HG03159 (cell line): ENCODE results near the gene MAP1LC3B.
"Not testable (repeated sequence)": the region's sequence is repeated elsewhere in the genome, so short reads cannot be mapped to it uniquely, and the experiment has no call there.

Experiments
- ATAC-seq: cut with Tn5 transposase; IDR thresholded peaks from one replicate; pipeline ENCODE4 v1.9.1; 2021; ENCODE audit warnings: mild to moderate bottlenecking, moderate library complexity; ENCODE audit not compliant: unreplicated experiment

MAP1LC3B gene

DNA sequence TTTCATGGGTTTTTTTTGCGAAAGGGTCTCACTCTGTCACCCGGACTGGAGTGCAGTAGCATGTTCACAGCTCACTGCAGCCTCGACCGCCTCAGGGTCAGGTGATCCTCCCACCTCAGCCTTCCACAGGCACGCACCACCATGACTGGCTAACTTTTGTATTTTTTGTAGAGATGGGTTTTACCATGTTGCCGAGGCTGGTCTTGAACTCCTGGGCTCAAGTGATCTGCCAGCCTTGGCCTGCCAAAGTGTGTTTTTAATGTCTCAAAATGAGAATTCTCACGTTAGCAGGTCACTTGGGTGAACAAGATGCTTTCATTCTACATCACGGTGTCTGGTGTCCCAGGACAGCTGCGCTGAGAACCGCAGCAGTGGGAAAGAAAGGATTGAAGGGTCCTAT, 11.7 kb upstream of the MAP1LC3B start:
- ATAC-seq, result no peak

GRCh38 chr16:87380881-87381280, 11.3 kb upstream of the MAP1LC3B start:
- ATAC-seq, result no peak

- no peak for ATAC-seq
Observed at GRCh38 chr16:87382023-87382785, 9.9 kb upstream of the MAP1LC3B start.

DNA sequence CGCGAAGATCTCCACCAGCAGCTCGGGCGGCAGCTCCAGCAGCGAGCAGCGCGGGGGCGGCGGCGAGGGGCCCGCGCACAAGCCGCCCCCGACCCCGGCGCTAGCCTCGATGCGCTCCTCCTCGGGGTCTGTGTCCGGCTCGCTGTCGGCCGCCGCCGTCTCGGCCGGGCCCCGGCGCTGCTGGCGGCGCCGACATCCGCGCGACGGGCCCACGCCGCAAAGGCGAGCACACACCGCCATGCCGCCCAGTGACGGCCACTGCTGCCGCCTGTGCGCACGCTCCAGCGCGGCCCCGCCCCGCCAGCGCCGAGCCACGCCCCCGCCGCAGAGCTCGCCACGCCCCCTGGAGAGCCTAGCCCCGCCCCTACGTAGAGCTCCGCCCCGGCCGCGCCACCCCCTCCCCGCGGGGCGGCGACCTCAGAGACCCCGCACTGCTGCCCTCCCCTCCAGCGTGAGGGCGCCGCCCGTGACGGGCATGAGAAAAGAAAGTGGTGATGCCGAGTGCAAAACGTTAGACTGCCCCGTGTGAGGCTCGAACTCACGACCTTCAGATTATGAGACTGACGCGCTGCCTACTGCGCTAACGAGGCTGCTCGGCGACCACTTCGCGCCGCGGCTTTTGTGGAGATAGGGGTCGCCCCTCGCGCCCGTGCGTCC, 8.5 kb upstream of the MAP1LC3B start, which contains the start of gene FBXO31:
TSS of gene FBXO31 (minus strand) at position 272 of the 657 bp plus-strand sequence. CDS start at position 240, 32 bp downstream.
- ATAC-seq, result peak; percentile 44

- ATAC-seq, result peak; percentile 31
Observed at GRCh38 chr16:87384162-87384874, 7.8 kb upstream of the MAP1LC3B start.

DNA sequence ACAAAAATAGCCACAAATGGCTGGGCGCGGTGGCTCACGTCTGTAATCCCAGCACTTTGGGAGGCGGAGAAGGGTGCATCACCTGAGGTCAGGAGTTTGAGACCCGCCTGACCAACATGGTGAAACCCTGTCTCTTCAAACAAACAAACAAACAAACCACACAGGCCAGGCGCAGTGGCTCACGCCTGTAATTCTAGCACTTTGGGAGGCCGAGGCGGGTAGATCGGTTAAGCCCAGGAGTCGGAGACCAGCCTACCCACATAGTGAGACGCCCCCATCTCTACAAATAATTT, 7.3 kb upstream of the MAP1LC3B start:
- not testable (repeated sequence) for ATAC-seq

- ATAC-seq, result peak; percentile 51
Observed at GRCh38 chr16:87387942-87388817, 4.0 kb upstream of the MAP1LC3B start.

DNA sequence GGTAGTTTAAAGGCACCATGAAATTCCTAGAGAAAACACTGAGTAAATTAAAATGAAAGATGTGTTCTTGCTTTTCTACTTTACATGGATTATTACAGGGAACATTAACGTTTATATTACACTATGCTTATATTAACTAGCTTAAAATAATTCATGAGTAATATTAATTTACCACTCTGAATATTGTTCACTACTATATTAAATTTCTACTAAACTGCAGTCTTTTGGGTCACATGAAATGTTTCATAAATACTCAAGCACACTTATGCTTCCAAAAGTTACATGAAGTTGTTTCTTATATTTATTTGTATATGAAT, 3.4 kb upstream of the MAP1LC3B start:
- no peak for ATAC-seq

DNA sequence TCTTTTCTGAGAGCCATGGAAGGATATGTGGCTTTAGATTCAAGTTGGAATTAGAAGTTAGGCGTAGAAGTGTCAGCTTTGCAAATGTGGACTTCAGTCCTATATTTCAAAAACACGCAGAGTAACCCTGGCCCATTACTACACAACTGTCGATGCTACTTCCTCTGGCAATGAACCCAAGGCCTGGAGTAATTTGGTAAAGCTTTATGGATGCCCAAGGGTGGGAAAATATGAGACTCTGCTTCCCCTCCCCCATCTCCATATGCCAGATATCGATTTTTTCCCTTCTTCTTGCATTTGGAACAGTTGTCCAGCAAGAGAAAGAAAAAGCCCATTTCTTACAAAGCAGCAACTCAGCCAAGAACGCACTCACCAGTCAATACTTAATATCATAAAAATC, 2.9 kb upstream of the MAP1LC3B start:
- no peak for ATAC-seq

- not testable (repeated sequence) for ATAC-seq
Observed at GRCh38 chr16:87389914-87390313, 2.2 kb upstream of the MAP1LC3B start.

- ATAC-seq, result no peak
Observed at GRCh38 chr16:87390641-87391323, 1.4 kb upstream of the MAP1LC3B start.

DNA sequence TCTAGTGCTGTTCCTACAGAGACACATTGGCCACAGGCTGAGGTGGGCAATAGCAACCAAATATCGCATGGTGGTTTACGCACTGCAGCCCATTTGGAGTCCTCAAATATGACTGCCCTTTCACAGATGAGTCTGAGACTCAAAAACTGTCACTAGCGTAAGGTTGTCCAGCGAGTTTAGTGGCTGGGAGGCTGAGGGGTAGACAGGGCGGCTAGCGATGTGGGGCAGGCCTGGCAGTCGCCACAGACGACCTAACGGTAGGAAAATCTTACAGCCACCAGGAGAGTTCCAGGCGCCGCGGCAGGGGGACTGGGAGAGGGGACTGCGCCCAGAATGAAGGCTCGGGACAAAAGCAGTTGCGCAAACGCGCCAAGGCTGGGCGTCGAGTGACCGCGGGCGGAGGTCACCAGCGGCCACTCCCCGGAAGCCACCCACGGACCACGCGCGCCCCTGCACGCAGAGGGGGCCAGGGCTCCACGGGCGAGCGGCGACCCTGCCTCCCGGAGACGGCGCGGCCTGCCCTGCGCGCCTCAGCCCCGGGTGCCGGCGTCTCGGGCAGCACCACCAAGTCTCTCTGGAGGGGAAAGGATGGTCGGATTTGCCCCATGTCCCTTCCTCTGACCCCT, 699 bp upstream of the MAP1LC3B start:
- peak; percentile 1 for ATAC-seq

DNA sequence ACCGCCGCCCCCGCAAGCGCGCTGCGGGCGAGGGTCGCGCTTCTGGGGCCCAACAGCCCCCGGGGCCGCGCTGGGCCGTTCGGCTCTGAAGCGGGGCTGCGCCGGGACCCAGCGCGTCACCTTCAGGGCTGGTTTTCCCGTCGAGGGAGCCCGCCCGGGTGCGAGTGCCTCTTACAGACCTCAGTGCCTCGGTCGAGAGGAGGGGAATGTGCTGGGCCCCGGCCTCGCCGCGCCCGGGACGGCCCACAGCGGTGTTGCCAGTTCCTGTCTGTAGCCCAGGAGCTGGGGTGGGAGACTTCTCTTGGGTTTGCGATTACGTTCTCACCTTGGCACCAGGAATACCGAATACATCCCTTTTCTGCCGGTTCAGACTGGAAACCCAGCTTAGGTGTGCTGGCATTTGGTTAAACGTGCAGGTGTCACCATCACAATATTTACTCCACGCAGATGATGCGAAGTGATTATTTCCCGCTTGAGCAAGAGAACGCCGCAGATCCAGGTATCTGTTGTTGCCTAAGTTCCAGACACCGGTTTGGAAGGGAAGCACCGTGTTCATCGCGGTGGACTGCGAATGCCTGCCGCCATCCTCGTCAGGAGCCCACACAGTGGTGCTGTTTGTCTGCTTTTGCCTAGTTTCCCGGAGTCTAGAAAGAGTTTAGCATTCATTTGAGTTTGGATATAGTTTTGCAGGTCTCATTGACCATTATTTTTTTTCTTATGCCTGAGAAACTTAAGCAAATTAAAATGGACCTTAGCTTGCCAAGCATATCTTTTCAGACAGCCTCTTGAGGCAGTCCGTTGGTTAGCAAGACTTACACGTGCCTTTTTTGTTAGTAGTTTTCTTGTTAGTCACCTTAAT, 914 bp downstream of the MAP1LC3B start:
- no peak for ATAC-seq

DNA sequence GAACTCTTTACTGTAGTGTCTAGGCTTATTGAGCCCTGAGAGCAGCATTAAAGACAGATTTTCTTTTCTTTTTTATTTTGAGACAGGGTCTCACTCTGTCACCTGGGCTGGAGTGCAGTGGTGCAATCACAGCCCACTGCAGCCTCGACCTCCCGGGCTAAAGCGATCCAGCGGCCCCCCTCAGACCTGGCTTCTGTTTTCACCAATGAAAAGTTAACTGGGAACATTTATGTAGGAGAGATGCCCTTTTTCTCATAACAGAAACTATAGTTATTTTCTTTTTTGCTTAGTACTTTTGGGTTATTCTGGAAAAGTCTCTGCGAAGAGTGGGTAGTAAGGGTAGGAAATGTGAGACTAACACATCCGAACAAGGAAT, 1.5 kb downstream of the MAP1LC3B start:
- no peak for ATAC-seq

DNA sequence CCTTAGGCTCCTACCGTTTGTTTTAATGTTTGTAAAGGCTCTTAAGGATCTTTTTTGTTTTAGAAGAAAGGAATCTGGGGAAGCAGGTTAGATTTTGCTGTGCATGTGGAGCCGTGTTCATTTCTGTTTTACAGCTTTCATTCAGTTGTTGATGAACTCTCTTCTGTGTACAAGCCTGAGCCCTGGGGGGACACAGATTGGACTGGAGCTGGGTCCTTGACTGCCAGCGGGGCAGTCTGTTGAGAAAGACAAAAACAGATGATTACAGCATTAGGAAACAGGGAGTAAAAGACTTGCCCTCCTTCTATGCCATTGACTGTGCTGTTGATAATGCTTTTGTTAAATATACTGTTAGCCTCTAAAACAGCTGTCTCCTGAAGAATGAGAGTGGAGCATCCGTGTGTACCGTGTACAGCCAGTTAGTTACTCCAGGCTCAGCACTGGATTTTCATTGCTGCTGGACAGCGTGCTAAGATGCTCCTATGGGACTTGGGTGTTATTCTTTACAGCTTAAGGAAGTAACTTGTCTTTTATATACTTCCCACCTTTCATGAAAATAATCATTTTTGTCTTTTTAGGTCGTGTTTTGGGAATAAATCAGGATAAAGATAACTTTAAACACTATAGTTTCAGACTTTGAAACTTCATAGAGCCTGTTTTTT, 3.2 kb downstream of the MAP1LC3B start:
- ATAC-seq, result no peak

GRCh38 chr16:87404764-87405625, 12.9 kb downstream of the MAP1LC3B start:
- no peak for ATAC-seq

- no peak for ATAC-seq
Observed at GRCh38 chr16:87406495-87407088, 14.5 kb downstream of the MAP1LC3B start.
